HG03095 (cell line): Measurements from ENCODE around the gene GLIPR2.
"Not testable (repeated sequence)": the region's sequence is repeated elsewhere in the genome, so short reads cannot be mapped to it uniquely, and the experiment has no call there.

Experiments used
- ATAC-seq: cut with Tn5 transposase; IDR thresholded peaks from one replicate; pipeline ENCODE4 v1.9.1; 2021; ENCODE audit warnings: moderate library complexity; ENCODE audit not compliant: unreplicated experiment

The GLIPR2 gene

DNA sequence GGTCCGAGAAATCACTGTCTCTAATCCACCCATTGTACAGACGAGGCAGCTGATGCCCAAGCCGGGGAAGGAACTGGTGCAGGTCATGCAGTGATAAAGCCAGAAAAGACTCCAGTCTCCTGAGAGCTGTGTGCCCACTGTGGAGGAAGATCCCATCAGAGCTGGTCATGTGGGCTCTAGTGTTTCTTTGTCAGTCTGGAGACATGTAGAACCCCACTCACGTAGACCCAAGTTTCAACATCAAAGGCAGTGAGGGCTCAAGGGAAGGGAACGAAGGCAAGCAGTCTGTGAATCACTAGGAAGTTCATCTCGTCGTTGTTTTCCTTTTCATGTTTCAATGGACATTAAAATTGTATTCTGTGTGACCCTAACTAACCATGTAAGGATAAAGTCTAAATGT, 14.6 kb upstream of the GLIPR2 start:
- ATAC-seq = no peak

- no peak for ATAC-seq
Measured at GRCh38 chr9:36123515-36123914, 13.0 kb upstream of the GLIPR2 start.

DNA sequence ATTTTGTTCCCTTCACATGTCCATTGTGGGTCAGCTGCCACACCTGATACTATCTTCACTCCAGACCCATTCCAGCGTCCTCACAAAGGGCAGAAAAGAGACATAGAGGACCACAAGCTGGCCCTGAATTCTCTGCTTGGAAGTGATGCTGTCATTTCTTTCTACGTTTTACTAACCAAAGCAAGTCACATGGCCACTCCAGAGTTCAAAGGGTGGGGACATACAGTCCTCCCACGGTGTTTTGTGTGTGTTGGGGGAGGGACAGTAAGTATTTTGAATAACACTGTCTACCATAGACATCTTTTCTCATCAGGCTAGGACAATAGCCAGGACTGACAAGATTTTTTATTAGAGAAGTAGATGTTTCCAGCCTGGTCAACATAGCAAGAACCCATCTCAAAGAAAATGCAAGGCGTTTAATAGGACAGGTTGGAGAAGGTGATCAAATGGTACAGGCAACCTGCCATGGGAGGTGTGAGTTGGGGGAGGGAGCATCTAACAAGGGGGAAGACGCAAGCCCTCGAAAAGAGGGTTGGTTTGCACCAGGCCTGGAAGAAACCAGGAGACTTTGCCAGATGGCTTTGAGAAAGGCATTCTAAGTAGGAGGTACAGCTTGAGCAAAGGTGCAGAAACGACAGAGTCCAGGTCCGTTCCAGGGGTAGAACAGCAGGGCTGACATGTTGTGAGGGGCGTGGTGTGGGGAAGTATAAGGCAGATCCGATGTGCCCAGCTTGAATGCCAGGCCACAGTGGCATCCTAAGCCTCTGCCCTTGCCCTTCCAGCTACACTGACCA, 11.3 kb upstream of the GLIPR2 start:
- ATAC-seq = no peak

DNA sequence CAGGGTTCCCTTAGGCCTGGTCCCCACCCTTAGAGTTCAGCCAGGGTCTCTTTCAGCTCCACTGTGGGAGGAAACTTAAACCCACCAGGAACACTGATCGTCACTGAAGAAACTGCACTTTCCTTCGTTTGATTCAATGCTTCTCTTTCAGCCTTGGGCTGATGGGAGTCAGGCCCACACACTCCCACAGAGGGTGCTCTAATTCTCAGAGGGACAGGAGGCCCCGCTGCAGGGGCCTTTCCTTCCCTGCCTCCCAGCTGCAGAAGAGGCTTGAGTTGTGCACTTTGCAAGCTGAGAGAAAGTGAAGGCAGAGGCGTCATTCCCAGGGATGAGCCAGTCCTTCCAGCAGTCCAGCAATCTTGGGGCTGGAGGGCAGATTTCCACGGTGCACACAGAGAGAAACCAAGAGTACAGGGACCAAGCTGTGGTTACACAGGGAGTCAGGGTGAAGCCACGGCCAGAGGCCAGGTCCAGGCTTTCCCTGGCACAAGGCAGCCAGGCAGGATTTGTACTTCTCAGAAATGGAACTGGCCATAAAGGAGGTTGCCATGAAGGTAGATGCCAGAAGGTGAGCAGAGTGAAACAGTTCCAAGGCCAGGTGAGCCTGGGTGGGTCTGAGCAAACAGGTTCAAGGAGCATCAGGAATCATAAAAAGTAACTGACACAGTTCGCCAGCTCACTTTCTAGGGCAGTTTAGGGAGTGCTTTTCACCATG, 10.4 kb upstream of the GLIPR2 start:
- no peak for ATAC-seq

DNA sequence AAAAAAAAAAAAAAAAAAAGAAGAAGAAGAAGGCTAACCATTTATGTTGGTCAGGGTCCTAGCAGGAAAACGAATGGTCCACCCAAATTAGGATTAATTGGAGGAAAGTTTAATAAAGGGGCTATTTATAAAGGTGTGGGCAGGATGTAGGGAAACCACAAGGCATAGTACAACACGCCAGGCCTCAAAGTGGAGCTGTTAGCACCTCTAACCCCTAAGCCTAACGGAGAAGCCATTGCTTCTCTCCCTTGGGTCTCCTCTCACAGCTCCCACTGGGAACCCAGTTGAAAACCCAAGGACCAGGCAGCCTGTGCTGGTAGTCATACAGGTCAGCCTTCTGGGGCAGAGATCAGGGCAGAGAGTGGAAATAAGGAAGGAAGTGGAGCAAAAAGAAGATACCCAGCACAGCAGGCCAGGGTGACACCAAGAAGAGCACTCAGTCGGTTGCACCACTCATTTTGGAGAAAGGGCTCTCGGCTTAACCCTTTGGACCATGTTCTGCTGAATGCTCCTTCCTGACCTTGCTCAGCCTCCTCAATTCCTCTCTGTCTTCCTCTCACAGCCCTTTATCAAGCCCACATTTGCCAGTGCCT, 8.8 kb upstream of the GLIPR2 start:
- no peak for ATAC-seq

GRCh38 chr9:36128349-36128748, 8.2 kb upstream of the GLIPR2 start:
- no peak for ATAC-seq

DNA sequence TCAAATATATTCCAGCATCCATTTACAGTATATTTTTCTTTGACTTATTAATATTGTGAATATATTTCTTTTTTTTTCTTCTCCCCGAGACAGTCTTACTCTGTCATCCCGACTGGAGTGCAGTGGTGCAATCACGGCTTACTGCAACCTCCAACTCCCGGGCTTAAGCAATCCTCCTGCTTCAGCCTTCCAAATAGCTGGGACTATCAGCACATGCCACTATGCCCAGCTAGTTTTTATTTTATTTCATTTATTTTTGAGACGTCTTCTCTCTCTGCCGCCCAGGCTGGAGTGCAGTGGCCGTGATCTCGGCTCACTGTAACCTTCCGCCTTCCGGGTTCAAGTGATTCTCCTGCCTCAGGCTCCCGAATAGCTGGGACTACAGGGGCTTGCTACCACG, 7.4 kb upstream of the GLIPR2 start:
- ATAC-seq = no peak

- not testable (repeated sequence) for ATAC-seq
Measured at GRCh38 chr9:36131666-36132065, 4.9 kb upstream of the GLIPR2 start.

DNA sequence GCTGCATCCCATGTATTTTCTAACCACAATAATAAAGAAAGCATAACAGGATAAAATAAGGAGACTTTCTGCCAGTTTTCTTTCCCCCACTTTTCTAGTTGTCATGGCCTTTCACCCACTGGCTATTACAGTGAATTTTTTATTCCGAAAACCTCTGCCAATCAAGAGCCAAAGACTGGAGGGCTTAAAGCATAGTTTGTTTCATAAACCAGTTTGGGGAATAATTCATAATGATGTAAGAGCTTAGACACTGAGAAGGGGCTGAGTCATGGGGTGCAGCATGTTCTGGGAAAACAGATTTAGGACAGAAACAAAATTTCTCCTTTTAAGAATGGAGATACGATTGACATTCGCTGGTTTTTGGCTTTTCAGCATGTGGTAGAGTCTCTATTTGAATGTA, 4.4 kb upstream of the GLIPR2 start:
- ATAC-seq = no peak

DNA sequence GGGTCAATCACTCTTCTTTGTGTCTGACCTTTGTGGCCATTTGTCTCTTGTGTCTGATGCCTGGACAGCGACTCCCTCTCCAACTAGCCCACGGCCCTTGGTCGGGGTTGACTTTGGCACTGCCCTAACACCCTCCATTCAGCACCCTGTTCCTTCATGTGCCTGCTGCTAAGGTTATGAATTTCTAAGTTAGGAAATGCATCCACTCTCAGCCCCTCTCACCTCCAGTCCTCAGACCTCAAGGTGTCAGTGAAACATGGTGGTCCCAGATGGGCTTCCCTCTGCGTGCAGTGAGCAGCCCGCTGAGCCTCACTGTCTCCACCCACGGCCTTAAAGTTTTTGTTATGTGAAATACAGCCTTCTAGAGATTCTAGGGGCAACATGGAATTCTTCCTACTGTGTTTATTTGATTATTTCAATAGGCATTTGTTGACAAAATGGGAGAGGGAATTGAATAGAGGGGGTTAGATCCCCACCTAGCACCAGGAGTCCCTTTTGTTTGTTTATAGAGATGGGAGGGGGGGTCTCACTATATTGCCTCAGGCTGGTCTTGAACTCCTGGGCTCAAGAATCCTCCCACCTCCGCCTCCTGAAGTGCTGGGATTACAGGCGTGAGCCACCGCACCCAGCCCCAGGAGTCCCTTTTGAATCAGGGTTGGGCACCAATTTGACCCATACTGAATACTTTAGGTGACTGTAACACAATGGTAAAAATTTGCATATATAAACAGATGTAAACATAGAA, 1.6 kb upstream of the GLIPR2 start:
- ATAC-seq = no peak

DNA sequence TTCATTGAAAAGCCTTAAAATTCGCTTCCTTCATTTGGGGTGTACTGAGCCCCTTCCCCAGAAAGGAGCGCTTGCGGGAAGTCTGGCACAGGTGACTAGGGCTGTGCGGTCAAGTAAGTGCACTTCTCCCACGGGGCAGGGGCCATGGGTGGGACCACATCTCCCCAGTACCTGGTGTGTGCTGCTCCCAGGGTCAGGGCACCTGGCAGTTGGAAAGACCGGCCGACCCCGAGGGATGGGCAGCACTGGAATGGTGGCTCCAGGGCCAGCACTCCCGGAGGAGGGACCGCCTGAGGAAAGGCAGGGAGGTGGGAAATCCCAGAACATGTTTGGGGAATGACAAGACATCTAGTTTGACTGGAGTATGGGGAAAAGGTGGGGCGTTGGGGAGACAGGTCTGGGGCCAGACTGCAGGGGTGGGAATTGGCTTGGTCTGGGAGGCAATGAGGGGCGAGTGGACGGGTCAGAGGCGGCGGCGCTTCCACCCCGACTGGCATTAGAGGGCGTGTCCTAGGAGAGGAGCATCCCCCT, 727 bp upstream of the GLIPR2 start:
- no peak for ATAC-seq

GRCh38 chr9:36136894-36137391, 410 bp downstream of the GLIPR2 start:
- peak; percentile 36 for ATAC-seq

GRCh38 chr9:36137392-36138004, 965 bp downstream of the GLIPR2 start:
- ATAC-seq = no peak

GRCh38 chr9:36138496-36138895, 2.0 kb downstream of the GLIPR2 start:
- ATAC-seq = no peak

- no peak for ATAC-seq
Measured at GRCh38 chr9:36138901-36139300, 2.4 kb downstream of the GLIPR2 start.

- no peak for ATAC-seq
Measured at GRCh38 chr9:36140086-36141084, 3.9 kb downstream of the GLIPR2 start.

DNA sequence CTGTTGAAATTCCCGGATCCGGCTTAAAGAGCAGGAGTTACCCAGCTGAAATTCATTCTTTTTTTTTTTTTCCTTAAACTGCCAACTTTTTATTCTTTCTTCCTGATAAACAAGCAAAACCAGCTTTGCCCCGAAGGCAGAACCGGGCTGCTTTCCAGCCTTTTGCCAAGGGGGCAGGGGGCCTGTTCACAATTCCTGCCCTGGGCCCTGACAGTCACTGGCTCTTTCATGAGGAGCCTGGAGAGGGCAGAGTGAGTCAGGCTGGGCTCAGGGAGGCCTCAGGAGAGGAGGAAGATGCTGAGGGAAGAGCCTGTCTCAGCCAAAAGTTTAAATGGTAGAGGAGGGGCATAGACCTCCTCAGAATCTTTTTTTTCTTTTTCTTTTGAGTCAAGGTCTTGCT, 4.8 kb downstream of the GLIPR2 start:
- ATAC-seq = no peak

GRCh38 chr9:36141761-36142160, 5.2 kb downstream of the GLIPR2 start:
- no peak for ATAC-seq

- ATAC-seq = no peak
Measured at GRCh38 chr9:36142510-36143244, 6.1 kb downstream of the GLIPR2 start.
